GM10248 (cell line): Measurements from ENCODE around the gene CDCA8.

Experiments
- CTCF ChIA-PET: fragments of 300-600 bp; sonication (Branson Sonifier 250); formaldehyde crosslinking; extraction: SDS; loops from one replicate; lab custom pipeline; 2021; ENCODE audit warnings: antibody characterized with exemption; lab: Yijun Ruan, JAX
- POLR2A ChIA-PET: fragments of 350-650 bp; sonication (Branson Sonifier 250); formaldehyde crosslinking; extraction: SDS; loops from one replicate; lab custom pipeline; 2020; ENCODE audit warnings: antibody characterized with exemption; lab: Yijun Ruan, JAX
- DNase-seq: peaks from one replicate; pipeline ENCODE4 v3.0.0; 2012; ENCODE audit errors: extremely low spot score
- TF ChIP-seq, protein P1 (sequence below): IDR thresholded peaks from 2 replicates; pipeline ENCODE4 v1.5.1; 2012; ENCODE audit warnings: mild to moderate bottlenecking, low read depth; ENCODE audit errors: extremely low read depth, missing control alignments, control extremely low read depth

CDCA8 gene

GRCh38 chr1:37692078-37692833 lies at the start of gene CDCA8:
TSS of gene CDCA8 (plus strand) at chr1:37692516. CDS start at chr1:37692691, 175 bp downstream.
- TF ChIP-seq, protein P1, sequence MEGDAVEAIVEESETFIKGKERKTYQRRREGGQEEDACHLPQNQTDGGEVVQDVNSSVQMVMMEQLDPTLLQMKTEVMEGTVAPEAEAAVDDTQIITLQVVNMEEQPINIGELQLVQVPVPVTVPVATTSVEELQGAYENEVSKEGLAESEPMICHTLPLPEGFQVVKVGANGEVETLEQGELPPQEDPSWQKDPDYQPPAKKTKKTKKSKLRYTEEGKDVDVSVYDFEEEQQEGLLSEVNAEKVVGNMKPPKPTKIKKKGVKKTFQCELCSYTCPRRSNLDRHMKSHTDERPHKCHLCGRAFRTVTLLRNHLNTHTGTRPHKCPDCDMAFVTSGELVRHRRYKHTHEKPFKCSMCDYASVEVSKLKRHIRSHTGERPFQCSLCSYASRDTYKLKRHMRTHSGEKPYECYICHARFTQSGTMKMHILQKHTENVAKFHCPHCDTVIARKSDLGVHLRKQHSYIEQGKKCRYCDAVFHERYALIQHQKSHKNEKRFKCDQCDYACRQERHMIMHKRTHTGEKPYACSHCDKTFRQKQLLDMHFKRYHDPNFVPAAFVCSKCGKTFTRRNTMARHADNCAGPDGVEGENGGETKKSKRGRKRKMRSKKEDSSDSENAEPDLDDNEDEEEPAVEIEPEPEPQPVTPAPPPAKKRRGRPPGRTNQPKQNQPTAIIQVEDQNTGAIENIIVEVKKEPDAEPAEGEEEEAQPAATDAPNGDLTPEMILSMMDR, result peak; percentile 59
- CTCF ChIA-PET, result interaction anchor here (0.7 to 3.7 kb wide), 15 partner anchors 10 to 205 kb away, joined by 3 to 18 read pairs (median 3); partner anchors contain the start of genes GNL2, MEAF6 and SNIP1
- DNase-seq, result peak; percentile 98
- POLR2A ChIA-PET, result interaction anchor here (0.8 to 1.4 kb wide), 2 partner anchors 77 to 167 kb away, joined by 4 to 5 read pairs; partner anchors contain the start of gene MTF1

- CTCF ChIA-PET, result interaction anchor here (0.8 kb wide), 1 partner anchor 47 kb away, joined by 3 read pairs; no protein-coding TSS in a partner anchor
- POLR2A ChIA-PET, result no interaction called here
- TF ChIP-seq, protein P1, result no peak
- DNase-seq, result no peak
Measured at GRCh38 chr1:37647281-37647680, 45.0 kb upstream of the CDCA8 start.

- ChIA-PET CTCF (interaction anchor here (1.1 kb wide), 1 partner anchor 10 kb away, joined by 3 read pairs; no protein-coding TSS in a partner anchor), POLR2A (no interaction called here)
- DNase-seq, result no peak
- TF ChIP-seq, protein P1, result no peak
Measured at GRCh38 chr1:37650173-37650572, 42.1 kb upstream of the CDCA8 start.

DNA sequence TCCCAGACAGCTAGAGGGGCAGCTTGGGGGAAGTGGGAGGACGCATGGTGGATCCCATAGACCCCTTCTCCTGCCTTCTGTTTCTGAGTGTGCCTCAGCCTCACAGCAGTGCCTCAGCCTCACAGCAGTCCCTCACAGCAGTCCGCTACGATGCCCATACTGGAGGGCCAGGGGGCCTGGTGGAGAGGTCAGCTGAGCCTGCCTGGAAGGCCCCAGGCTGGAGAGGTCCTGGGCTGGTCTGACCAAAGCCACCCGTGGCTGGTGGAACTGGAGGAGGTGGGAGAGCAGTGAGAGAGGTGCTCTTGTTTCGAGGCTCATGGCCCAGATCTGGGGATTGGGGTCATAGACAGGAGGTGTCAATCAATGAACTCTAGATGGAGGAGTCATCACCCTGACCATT lies 41.6 kb upstream of the CDCA8 start:
- DNase-seq, result no peak
- TF ChIP-seq, protein P1, result no peak
- ChIA-PET CTCF (interaction anchor here (1.0 to 1.1 kb wide), 2 partner anchors 10 to 31 kb away, joined by 3 read pairs; no protein-coding TSS in a partner anchor), POLR2A (no interaction called here)

DNA sequence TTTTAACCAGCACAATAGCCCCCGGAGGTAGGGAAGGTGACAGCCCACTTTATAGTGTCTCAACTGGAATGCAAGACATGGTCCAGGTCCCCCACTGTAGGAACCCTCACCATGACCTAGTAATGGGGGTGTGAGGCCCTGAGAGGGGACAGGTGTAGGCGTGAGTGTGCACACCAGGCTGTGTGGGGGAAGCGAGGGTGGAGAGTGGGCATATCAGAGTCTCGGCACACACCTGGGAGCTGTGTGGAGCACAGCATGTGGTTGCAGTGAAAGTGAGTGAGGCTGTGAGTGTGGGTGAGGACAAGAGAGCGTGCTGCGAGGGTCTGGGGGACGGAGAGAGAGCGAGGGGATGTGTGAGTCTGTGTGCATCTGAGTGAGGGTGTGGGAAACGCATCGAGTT lies 40.5 kb upstream of the CDCA8 start:
- no peak for DNase-seq
- POLR2A ChIA-PET, result no interaction called here
- CTCF ChIA-PET, result no interaction called here
- TF ChIP-seq, protein P1, result no peak

DNA sequence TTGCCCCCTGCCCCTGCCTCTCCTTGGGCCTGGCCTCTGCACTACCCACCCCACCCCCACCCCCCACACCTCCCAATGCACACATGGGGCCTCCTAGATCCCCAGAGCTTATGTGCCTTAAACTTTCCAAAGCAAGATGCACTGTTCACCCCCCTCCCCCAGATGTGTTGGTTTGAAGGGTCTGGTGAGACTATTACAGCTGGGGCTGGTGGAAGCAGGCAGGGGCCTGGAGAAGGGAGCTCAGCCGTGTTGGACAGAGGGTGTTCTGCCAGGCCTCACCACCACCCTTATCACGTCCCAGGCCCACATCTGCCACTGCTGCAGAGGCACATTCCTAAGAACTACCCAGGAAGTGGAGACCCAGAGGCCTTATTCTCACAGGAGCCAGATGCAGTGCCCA lies 39.3 kb upstream of the CDCA8 start:
- no peak for DNase-seq
- CTCF ChIA-PET, result interaction anchor here (0.8 to 2.8 kb wide), 3 partner anchors 8 to 24 kb away, joined by 3 to 8 read pairs (median 4); no protein-coding TSS in a partner anchor
- TF ChIP-seq, protein P1, result no peak
- POLR2A ChIA-PET, result no interaction called here
